Measurements from ENCODE around the gene WDR90. TPM values are rescaled to one million over a fixed set of nuclear protein-coding genes. Genes with fewer than 3 reads are reported as not detected.

WDR90 gene
- total and polyA plus RNA-seq, 12 donors: 3.0 to 162 (median 26.9) TPM

GRCh38 chr16:676913-677312 lies 27.7 kb downstream of the WDR90 start:
- Histone ChIP-seq H3K9me3 (replicated peaks in 1 of 3) (no peaks in the 10 kb centered on the region), H3K36me3 (replicated peaks in 1 of 2) (peaks cover 0 to 25% of the 10 kb centered on the region in 2 donors), H3K27ac (no peak overlapping the region), H3K4me1 (replicated peaks in 1 of 2) (peaks cover 25 to 26% of the 10 kb centered on the region in 2 donors), H3K4me3 (no peak overlapping the region), H3K27me3 (no peaks in the 10 kb centered on the region)
- DNase-seq: no peak
- TF ChIP-seq POLR2A (IDR thresholded peaks at IDR 0.05): no peak
- TF ChIP-seq, protein P1, sequence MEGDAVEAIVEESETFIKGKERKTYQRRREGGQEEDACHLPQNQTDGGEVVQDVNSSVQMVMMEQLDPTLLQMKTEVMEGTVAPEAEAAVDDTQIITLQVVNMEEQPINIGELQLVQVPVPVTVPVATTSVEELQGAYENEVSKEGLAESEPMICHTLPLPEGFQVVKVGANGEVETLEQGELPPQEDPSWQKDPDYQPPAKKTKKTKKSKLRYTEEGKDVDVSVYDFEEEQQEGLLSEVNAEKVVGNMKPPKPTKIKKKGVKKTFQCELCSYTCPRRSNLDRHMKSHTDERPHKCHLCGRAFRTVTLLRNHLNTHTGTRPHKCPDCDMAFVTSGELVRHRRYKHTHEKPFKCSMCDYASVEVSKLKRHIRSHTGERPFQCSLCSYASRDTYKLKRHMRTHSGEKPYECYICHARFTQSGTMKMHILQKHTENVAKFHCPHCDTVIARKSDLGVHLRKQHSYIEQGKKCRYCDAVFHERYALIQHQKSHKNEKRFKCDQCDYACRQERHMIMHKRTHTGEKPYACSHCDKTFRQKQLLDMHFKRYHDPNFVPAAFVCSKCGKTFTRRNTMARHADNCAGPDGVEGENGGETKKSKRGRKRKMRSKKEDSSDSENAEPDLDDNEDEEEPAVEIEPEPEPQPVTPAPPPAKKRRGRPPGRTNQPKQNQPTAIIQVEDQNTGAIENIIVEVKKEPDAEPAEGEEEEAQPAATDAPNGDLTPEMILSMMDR (IDR thresholded peaks at IDR 0.05): no peak
- intact Hi-C loops (cut with DNase I): no loop called here
- WGBS, 4 donors: 70 to 91% (median 77%) methylated on average over 4 to 23 of the region's 23 CpGs

- H3K4me1 ChIP-seq (replicated peaks in 1 of 2): peaks cover 25 to 33% of the 10 kb centered on the region in 2 donors
These were observed 28.4 kb downstream of the WDR90 start for GRCh38 chr16:677316-678190.

GRCh38 chr16:678209-678857 lies 29.2 kb downstream of the WDR90 start:
- Histone ChIP-seq H3K4me3 (no peak overlapping the region), H3K27me3 (no peaks in the 10 kb centered on the region), H3K4me1 (replicated peaks in 1 of 2) (peaks cover 31 to 41% of the 10 kb centered on the region in 2 donors), H3K36me3 (replicated peaks in 1 of 2) (peaks cover 0 to 24% of the 10 kb centered on the region in 2 donors), H3K27ac (no peak overlapping the region), H3K9me3 (replicated peaks in 1 of 3) (no peaks in the 10 kb centered on the region)
- 49 to 82% (median 75%) methylated on average over 4 to 21 of the region's 21 CpGs for WGBS, 4 donors
- DNase-seq: no peak
- intact Hi-C loops (cut with DNase I): no loop called here
- no peak for TF ChIP-seq POLR2A (IDR thresholded peaks at IDR 0.05)
- TF ChIP-seq, protein P1 (IDR thresholded peaks at IDR 0.05): no peak

More at GRCh38 chr16:677316-678190, 28.4 kb downstream of the WDR90 start:
- Histone ChIP-seq H3K27ac (no peak overlapping the region), H3K27me3 (no peaks in the 10 kb centered on the region), H3K9me3 (replicated peaks in 1 of 3) (no peaks in the 10 kb centered on the region), H3K4me3 (no peak overlapping the region), H3K36me3 (replicated peaks in 1 of 2) (peaks cover 0 to 25% of the 10 kb centered on the region in 2 donors)
- TF ChIP-seq POLR2A (IDR thresholded peaks at IDR 0.05): no peak
- TF ChIP-seq, protein P1 (IDR thresholded peaks at IDR 0.05): no peak
- intact Hi-C loops (cut with DNase I): no loop called here
- 64 to 90% (median 76%) methylated on average over 10 to 57 of the region's 57 CpGs for WGBS, 4 donors
- no peak for DNase-seq

Measured in adrenal gland (tissue), 12 donors.